Stimulated activated naive CD8-positive, alpha-beta T cell treated with anti-CD3 and anti-CD28 coated beads, Interleukin-15, Interleukin-2, amounts not matched to agents 100 U/mL and 50 U/mL, for 24 hours (primary cell): ENCODE data around the gene IL21R.

Experiments
- ATAC-seq: fragments of 150-1000 bp; cut with Tn5 transposase; one replicate; pipeline ENCODE4 v1.10.0; 2021
- DNase-seq: peaks from one replicate; pipeline ENCODE4 v3.0.0; 2021

IL21R gene

DNA sequence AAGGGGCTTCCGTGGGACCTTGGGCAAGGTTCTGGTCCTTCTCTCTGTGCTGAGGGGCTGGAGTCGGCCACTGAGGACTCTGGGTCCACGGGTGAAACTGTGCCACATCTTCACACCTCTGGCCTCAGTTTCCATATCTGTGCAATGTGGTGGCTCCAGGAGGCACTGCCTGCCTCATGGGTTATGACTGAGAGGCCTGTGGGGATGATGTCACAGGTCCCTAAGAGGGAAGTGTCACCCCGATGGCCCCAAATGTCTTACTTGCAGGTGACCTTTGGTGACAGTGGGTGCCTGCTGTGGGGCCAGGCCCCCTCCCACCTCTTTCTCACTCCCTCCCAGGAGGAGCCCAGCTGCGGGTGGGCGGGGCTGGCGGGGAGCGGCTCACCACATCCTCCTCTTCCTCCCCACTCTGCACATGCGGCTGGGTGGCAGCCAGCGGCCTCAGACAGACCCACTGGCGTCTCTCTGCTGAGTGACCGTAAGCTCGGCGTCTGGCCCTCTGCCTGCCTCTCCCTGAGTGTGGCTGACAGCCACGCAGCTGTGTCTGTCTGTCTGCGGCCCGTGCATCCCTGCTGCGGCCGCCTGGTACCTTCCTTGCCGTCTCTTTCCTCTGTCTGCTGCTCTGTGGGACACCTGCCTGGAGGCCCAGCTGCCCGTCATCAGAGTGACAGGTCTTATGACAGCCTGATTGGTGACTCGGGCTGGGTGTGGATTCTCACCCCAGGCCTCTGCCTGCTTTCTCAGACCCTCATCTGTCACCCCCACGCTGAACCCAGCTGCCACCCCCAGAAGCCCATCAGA, at the start of gene IL21R:
Gene IL21R, plus strand, starts transcription at position 407 of the 801 bp plus-strand sequence. CDS start 27,898 bp downstream, outside the sequence.
- DNase-seq = peak; percentile 92
- ATAC-seq = peak; percentile 81

DNA sequence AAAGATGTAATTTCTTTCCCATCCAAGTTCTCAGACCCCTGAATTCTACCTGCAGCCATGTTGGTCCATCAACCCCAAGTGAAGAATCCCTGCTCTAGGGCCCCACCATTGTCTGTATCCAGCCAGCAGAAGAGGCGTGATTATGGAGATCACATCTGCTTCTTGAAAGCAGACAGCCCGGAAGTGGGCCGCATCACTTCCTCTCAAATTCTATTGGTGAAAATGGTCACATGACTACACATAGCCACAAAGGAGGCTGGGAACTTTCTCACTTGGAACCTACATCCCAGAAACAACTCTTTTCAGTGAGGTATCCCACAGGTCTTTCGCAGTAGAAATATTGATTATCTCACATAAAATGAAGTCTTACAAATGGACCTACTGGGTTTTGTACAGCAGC, 48.1 kb upstream of the IL21R start:
- no peak for DNase-seq
- ATAC-seq = no peak

DNA sequence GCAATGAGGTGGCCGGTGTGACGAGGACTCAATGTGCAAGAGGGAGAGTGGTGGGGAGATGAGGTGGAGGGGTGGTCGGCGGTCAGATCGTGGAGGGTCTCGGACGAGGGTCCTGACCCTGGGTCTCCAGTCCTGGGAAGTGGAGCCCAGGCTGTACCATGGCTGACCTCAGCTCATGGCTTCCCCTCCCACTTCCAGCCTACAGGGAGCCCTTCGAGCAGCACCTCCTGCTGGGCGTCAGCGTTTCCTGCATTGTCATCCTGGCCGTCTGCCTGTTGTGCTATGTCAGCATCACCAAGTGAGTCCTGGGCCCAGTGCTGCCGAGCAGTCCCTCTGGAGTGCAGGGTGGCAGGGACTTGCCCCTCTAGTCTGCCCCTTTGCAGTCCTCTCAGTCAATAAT, 46.4 kb upstream of the IL21R start:
- DNase-seq (no peak), ATAC-seq (peak; percentile 49)

DNA sequence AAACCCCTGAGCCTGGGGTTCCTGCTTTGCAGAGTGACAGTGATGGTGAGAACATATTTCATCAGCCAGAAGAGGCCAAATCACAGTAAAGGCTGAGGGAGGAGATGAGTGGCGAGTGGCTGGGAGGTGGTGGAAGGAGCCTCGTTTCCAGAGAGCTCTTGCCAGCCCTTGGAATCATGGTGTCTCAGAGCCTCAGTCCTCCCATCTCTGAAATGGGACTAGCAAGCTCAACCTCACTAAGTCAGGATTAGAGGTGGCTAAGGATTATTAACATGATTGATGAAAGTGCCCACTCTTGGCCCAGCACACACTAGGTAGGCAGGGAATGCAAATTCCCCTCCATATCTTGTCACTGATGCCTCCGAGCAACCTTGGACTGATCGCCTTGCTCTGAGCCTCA, 45.2 kb upstream of the IL21R start:
- ATAC-seq (no peak), DNase-seq (no peak)

DNA sequence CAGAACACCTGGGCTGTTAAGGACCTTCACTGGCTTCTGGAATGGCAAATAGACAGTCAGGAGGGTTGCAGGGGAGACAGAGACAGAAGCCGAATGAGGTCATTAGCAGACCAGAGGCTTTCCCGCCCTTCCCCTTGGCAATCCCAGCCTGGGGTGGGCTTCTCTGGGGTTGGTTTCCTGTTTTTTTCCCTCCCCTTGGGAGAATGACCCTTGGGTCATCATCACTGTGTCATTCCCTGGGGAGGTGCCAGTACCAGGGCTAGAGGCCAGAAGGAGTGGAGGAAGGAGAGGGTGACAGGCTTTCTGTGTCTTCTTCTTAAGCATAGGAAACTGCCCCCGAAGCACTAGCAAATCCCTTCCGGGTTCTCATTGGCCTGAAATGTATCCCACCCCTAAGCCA, 42.9 kb upstream of the IL21R start:
- ATAC-seq (no peak), DNase-seq (no peak)

DNA sequence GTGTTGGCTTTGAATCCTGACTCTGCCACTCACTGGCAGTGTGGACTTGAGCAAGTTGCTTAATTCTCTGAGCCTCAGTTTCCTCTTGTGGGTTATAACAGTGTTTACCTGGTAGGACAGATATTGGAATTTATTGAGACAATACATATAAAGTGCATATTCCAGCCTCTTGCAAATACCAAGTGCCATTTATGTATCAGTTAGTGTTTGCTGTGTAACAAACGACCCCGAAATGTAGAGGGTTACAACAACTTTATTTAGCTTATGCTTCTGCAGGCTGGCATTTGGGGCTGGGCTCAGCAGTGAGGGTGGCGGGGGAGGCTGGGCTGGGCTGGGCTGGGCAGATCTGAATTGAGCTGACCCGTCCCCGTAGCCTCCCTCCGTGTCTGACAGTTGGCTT, 42.4 kb upstream of the IL21R start:
- DNase-seq = no peak

DNA sequence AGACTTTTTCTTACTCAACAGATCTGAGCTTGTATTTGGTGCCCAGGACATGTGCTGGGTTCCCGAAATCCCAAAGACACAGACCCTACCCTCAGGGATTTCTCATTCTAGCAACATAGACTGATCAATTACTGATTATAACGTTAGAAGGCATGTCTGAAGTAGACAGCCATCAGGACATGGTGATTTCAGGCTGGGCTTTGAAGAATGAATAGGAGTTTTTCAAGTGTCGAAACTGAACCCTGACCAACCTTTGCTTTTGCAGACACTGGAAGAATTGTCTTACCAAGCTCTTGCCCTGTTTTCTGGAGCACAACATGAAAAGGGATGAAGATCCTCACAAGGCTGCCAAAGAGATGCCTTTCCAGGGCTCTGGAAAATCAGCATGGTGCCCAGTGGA, 40.0 kb upstream of the IL21R start:
- no peak for ATAC-seq
- no peak for DNase-seq

More for the DNA sequence above, 42.4 kb upstream of the IL21R start:
- ATAC-seq = no peak

DNA sequence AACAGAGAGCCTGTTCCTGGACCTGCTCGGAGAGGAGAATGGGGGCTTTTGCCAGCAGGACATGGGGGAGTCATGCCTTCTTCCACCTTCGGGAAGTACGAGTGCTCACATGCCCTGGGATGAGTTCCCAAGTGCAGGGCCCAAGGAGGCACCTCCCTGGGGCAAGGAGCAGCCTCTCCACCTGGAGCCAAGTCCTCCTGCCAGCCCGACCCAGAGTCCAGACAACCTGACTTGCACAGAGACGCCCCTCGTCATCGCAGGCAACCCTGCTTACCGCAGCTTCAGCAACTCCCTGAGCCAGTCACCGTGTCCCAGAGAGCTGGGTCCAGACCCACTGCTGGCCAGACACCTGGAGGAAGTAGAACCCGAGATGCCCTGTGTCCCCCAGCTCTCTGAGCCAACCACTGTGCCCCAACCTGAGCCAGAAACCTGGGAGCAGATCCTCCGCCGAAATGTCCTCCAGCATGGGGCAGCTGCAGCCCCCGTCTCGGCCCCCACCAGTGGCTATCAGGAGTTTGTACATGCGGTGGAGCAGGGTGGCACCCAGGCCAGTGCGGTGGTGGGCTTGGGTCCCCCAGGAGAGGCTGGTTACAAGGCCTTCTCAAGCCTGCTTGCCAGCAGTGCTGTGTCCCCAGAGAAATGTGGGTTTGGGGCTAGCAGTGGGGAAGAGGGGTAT, 39.3 kb upstream of the IL21R start:
- ATAC-seq = no peak
- DNase-seq = no peak

DNA sequence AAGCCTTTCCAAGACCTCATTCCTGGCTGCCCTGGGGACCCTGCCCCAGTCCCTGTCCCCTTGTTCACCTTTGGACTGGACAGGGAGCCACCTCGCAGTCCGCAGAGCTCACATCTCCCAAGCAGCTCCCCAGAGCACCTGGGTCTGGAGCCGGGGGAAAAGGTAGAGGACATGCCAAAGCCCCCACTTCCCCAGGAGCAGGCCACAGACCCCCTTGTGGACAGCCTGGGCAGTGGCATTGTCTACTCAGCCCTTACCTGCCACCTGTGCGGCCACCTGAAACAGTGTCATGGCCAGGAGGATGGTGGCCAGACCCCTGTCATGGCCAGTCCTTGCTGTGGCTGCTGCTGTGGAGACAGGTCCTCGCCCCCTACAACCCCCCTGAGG, 38.7 kb upstream of the IL21R start:
- ATAC-seq = no peak
- DNase-seq = no peak

DNA sequence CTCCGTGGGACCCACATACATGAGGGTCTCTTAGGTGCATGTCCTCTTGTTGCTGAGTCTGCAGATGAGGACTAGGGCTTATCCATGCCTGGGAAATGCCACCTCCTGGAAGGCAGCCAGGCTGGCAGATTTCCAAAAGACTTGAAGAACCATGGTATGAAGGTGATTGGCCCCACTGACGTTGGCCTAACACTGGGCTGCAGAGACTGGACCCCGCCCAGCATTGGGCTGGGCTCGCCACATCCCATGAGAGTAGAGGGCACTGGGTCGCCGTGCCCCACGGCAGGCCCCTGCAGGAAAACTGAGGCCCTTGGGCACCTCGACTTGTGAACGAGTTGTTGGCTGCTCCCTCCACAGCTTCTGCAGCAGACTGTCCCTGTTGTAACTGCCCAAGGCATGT, 38.2 kb upstream of the IL21R start:
- no peak for DNase-seq
- ATAC-seq = no peak

DNA sequence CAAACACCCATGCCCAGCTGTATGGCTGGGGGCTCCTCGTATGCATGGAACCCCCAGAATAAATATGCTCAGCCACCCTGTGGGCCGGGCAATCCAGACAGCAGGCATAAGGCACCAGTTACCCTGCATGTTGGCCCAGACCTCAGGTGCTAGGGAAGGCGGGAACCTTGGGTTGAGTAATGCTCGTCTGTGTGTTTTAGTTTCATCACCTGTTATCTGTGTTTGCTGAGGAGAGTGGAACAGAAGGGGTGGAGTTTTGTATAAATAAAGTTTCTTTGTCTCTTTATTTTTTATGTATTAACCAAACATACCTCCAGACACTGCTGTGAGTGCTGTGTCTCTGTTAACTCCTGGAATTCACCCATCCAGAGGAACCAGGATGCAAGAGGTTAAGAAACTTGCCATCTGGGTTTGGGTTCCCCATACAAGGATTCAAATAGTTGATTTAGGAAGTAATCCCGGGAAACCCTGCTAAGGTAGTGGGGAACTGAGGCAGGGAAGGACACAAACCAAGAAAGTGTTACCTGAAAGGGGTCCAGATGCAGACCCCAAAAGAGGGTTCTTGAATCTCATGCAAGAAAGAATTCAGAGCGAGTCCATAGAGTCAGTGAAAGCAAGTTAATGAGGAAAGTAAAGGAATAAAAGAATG, 37.4 kb upstream of the IL21R start:
- no peak for ATAC-seq
- no peak for DNase-seq

DNA sequence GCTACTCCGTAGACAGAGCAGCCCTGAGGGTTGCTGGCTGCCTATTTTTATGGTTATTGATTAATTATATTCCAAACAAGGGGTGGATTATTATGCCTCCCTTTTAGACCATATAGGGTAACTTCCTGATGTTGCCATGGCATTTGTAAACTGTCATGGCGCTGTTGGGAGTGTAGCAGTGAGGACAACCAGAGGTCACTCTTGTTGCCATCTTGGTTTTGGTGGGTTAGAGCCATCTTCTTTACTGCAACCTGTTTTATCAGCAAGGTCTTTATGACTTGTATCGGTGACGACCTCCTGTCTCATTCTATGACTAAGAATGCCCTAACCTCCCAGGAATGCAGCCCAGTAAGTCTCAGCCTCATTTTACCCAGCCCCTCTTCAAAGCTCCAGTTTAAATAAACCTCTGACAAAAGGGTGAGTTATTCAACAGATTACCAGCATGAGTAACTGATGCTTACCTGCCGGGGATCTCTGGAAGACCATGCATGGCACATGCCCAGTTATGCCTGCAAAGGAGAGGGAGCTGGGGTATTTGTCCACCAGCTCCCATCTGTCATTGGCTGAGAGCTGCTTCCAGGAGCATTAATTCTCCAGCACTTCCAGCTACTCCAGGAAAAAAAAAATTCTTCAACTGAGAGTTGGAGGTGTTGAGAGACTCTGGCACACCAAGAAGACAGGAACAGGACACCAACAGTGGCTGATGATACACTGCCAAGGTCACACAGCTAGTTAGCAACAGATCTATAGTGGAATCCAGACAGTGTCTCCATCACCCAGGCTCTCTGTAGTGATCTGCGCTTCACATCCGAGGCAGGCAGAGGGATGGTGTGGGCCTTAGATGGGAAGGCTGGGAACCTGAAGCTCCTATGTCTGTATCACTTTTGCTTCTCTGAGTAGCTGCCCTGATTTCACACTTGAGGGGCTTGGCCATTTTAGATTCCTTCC, 36.6 kb upstream of the IL21R start:
- peak; percentile 28 for ATAC-seq

DNA sequence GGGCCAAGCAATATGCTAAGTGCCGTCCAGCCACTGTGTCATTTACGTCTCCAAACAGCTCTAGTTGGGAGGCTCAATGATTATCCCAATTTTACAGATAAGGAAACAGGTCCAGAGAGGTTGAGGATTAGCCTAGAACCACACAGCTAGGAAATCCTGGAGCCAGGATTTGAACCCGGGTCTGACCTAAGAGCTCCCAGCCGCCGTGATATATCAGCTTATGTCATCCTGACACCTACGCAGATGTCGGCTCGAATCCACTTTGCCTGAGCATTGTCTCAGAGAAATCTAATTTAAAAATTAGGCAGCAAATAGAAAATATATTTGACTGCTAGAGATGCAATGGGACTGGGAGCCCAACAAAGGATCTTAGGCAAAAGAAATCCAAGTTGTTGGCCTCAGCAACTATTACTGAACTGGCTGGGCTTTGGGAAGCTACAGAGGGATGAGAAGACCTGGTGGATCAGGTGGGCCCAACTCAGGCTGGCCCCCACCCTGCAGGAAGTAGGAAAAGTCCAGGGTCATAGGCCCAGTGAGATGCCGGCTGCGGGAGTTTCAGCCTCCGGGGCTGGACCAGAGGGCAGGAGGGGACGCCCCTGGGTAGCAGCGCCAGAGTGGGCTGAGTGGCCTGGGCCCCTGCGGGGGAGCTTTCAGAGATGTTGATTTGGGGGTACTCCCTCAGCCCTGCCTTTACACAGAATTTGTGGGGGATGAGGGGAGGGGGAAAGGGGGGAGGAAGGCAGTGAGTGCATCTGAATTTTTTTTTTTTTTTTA, 35.1 kb upstream of the IL21R start:
- ATAC-seq = peak; percentile 25
- DNase-seq = peak; percentile 76

More for the DNA sequence above, 36.6 kb upstream of the IL21R start:
- no peak for DNase-seq

DNA sequence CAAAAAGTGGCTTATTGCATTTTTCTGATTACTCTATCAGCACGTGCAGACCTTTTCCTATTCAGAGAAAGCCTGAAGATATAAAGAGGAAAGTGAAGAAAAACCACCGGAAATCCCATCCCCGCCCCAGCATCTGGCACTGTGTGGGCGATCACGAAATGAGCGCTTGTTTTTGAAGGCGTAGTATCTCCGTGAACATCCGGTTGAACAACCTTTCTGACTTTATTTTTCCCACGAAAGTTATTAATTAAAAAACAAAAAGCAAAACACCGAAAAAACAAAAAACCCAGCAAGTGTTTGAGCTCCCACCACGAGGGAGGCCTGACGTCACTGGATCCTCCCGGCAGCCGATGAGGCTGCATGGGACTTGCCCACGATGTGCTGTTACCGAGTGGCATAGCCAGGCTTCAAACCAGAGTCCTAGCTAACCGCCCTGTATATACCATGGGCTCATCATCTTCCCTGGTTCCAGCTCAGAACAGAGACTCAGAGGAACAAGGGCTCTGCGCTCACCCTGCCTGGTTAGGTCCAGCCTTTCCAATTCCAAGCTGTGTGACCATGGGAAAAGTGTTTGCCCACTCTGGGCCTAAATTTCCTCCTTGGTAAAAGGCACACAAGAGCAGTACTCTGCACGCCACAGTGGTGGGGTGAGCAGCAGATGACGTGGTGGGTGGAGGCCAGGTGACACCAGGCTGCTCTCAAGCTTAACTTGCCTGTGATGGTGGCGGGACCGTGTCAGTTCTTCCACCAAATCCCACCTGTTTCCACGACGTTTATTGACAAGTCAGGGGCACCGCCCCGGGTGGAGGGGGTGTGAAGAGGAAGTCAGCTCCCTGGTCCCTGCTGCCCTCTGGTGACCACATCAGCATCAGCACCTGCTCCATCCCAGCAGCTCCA, 34.3 kb upstream of the IL21R start:
- ATAC-seq = peak; percentile 82

DNA sequence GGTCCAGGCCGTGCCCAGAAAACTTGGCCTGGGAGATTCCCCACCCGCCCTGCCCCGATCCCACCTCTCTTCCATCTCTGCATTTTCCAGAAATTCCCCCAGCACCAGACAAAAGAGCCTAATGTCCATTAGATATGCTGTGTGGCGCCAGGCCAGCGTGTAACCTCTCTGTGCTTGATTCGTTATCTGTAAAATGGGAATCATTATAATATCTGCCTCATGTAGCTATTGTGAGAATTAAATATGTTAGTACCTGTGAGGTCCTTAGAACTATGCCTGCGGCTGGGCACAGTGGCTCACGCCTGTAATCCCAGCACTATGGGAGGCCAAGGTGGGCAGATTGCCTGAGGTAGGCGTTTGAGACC, 33.6 kb upstream of the IL21R start:
- ATAC-seq (no peak), DNase-seq (no peak)

More for the DNA sequence above, 34.3 kb upstream of the IL21R start:
- DNase-seq = peak; percentile 92

DNA sequence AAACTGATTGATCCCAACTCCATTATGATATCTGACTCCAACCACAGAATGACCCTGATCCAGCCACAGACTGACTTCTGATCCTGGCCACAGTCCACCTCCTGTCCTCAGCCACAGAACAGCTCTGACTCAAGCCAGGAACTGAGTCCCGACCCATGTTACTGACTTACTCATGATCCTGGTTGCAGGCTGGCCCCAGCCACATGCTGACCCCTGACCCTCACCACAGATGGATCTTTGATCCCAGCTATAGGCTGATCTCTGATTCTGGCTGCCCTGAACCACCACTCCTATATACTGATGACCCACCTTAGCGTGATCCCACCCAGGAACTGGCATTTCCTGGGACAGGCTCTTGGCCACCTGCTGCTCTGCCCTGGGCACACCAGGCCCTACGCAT, 32.2 kb upstream of the IL21R start:
- ATAC-seq (no peak), DNase-seq (no peak)

DNA sequence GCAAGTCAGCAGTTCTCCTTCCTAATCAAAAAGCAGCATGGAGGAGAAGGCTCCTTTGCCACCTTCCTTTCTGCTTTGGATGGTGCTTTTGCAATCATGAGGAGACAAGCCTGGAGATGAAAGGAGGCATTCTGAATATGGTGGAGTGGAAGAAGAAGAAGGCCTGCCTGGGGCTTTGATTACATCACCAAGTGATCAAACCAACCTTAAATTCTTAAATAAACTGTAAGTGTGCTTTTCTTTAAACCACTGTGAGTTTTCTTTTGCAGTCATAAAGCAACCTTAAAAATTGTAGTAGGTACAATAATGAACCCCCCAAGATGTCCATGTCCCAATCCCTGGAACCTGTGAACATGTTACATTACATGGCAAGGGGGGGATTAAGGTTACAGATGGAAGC, 31.7 kb upstream of the IL21R start:
- DNase-seq = no peak
- ATAC-seq = no peak

DNA sequence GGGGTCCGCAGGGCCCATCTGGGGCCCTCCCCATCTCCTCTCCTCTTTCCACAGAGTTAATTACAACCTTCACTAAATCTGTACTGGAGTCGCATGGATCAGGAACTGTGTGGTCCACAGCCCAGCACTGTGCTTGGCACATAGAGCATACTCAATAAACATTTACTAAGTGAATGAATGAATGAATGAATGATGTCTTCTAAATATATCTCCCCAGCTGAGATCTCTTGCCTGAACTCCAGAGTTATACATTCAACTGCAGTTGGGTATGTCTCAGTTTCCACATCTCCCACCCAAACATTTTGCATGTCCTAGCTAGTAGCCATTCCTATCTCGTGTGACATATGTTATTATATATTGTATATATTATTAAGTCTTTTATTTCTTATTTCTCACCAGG, 28.7 kb upstream of the IL21R start:
- ATAC-seq = no peak
- no peak for DNase-seq

DNA sequence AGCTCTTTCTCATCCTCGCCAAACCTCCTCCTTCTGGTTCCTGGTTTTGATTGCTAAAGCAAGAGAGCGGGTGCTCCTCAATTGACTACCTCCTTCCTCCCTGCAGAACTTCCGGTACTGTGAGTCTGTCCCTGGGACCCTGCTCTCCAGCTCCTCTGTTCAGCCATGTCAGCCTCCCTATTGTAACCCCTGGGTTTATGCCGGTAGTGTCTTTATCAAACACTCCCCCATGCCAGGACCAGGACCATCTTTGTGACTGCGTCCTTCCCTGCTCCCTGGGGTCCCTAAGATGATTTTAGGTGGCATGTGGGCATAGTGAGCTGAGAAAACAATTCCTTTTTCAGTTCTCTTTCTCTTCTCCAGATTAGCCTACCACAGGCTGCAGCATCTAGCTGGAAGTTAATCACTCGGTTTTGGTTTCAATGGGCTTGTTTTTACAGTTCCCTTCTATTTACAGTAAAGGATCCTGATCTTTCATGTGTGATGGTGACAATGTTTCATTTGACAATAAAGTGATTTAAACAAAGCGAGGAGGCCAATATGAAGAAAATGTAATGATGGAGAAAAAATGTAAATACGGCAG, 27.7 kb upstream of the IL21R start:
- DNase-seq (no peak), ATAC-seq (peak; percentile 13)
